Measurements from ENCODE around the gene FGG. TPM values are rescaled to one million over a fixed set of nuclear protein-coding genes. Genes with fewer than 3 reads are reported as not detected.

Gene FGG
- total and polyA plus RNA-seq, 2 of the 13 experiments (the other 11 are each of a cell fraction or from before 2014, with no cell fraction given) = 1,037 to 2,423 TPM

- H2AFZ ChIP-seq (ENCODE audit: low read length) = no peak overlapping the region
- H4K20me1 ChIP-seq (ENCODE audit: insufficient read depth, low read length) = no peaks in the 10 kb centered on the region
- peak overlapping the region; percentile 71 for H3K4me2 ChIP-seq (ENCODE audit: low read depth, low read length)
- ChIA-PET POLR2A (interaction anchor here (0.6 to 3.6 kb wide), 13 partner anchors 16 to 64 kb away, joined by 4 to 127 read pairs (median 16); partner anchors contain the start of genes FGA and FGG), CTCF (ENCODE audit: low intra/inter-chr PET ratio, low total read pairs) (interaction anchor here (1.2 to 3.2 kb wide), 3 partner anchors 16 to 59 kb away, joined by 3 to 233 read pairs (median 4); no protein-coding TSS in a partner anchor)
- peak overlapping the region; percentile 17 to 44 (median 17); a peak in 2 of 6 replicates for H3K4me3 ChIP-seq (replicated peaks in 1 of 3; ENCODE audit: insufficient read depth in 1 of 3, low read depth in 2 of 3, low read length in 3 of 3)
- BruUV-seq (replicated peaks) = no TSS peak
- H3K4me1 ChIP-seq (ENCODE audit: insufficient read depth, low read length) = peaks cover 51% of the 10 kb centered on the region
- H3K9ac ChIP-seq (ENCODE audit: insufficient read depth, low read depth, low read length) = no peak overlapping the region; the same call in 1 of the 2 replicates
- in situ Hi-C loops (cut with HindIII; ENCODE audit: extremely low pct_ligation_motif_present, low pct_unique_long_range_greater_than_20kb) (no loop called here), intact Hi-C loops (cut with micrococcal nuclease; ENCODE audit: unreplicated experiment) (loop anchor here (1.0 kb wide), 3 partner anchors 16 to 37 kb away; partner anchors contain the start of gene FGA)
- H3K79me2 ChIP-seq (ENCODE audit: insufficient read depth, low read length) = peaks cover 8% of the 10 kb centered on the region
- peak overlapping the region; percentile 71 for H3K27ac ChIP-seq (ENCODE audit: extremely low read length, insufficient read depth, low read length)
- H3K9me3 ChIP-seq (ENCODE audit: low read length) = no peaks in the 10 kb centered on the region
- no peaks in the 10 kb centered on the region; a peak in 1 of 5 replicates for H3K27me3 ChIP-seq (ENCODE audit: control insufficient read depth in 1 of 2, insufficient read depth in 2 of 2, low read length in 2 of 2)
- FAIRE-seq = peak; percentile 75
- 2% methylated on average over 4 of the region's 4 CpGs for WGBS (ENCODE audit: low lambda C conversion rate)
- H3K36me3 ChIP-seq (replicated peaks in 1 of 2; ENCODE audit: control insufficient read depth in 1 of 2, insufficient read depth in 2 of 2, low read length in 2 of 2) = no peaks in the 10 kb centered on the region
- peak; percentile 90 for DNase-seq (ENCODE audit: low spot score)
- ATAC-seq = peak; percentile 84
- TF ChIP-seq ZNF672 (CRISPR knock-in tag; IDR thresholded peaks at IDR 0.05) (no peak), ZBTB20 (CRISPR knock-in tag; IDR thresholded peaks at IDR 0.05; ENCODE audit: borderline replicate concordance, low read depth) (no peak; the same call in 1 of the 2 replicates), RERE (CRISPR knock-in tag; IDR thresholded peaks at IDR 0.05; ENCODE audit: low read depth) (peak; percentile 71; the same call in 1 of the 2 replicates), HNRNPH1 (optimal IDR thresholded peaks at IDR 0.05; ENCODE audit: low read depth, low read length) (no peak), HNF4G (IDR thresholded peaks at IDR 0.05; ENCODE audit: borderline replicate concordance, low read depth, low read length) (peak; percentile 70; the same call in 1 of the 2 replicates), HNF4G (CRISPR knock-in tag; IDR thresholded peaks at IDR 0.05; ENCODE audit: borderline replicate concordance, low read depth) (no peak), MED8 (CRISPR knock-in tag; IDR thresholded peaks at IDR 0.05; ENCODE audit: insufficient replicate concordance) (no peak), EP300 (IDR thresholded peaks at IDR 0.05; ENCODE audit: low read depth in 2 of 2, low read length in 2 of 2) (peak in 1 of 2 experiments; percentile 86; a peak in 3 of 4 replicates), EP300 (CRISPR knock-in tag; IDR thresholded peaks at IDR 0.05; ENCODE audit: borderline replicate concordance) (peak; percentile 62; the same call in 1 of the 2 replicates), HNF4A (CRISPR knock-in tag; IDR thresholded peaks at IDR 0.05) (peak; percentile 73), CBX5 (CRISPR knock-in tag; IDR thresholded peaks at IDR 0.05; ENCODE audit: borderline replicate concordance) (no peak), HHEX (CRISPR knock-in tag; IDR thresholded peaks at IDR 0.05) (0 out of 2 replicates have a peak, but pooled peaks have one; percentile 46), MLLT10 (CRISPR knock-in tag; IDR thresholded peaks at IDR 0.05) (no peak), MIXL1 (CRISPR knock-in tag; IDR thresholded peaks at IDR 0.05) (no peak; the same call in 1 of the 2 replicates), REXO4 (CRISPR knock-in tag; IDR thresholded peaks at IDR 0.05; ENCODE audit: borderline replicate concordance) (no peak), SOX13 (IDR thresholded peaks at IDR 0.05) (0 out of 2 replicates have a peak, but pooled peaks have one; percentile 31), SOX13 (CRISPR knock-in tag; conservative IDR thresholded peaks at IDR 0.05 in 1 of 2, IDR thresholded peaks at IDR 0.05 in 1 of 2) (peak in 1 of 2 experiments; percentile 81; a peak in 2 of 4 replicates), ZSCAN5A (CRISPR knock-in tag; IDR thresholded peaks at IDR 0.05; ENCODE audit: borderline replicate concordance) (no peak), SSRP1 (CRISPR knock-in tag; IDR thresholded peaks at IDR 0.05) (no peak)
Observed at GRCh38 chr4:154560824-154561231, 51.6 kb downstream of the FGG start.

Data from HepG2 (cell line).